Tibial nerve (tissue), 3 donors: Measurements from ENCODE around the gene ARHGAP23.

Source experiments
- POLR2A ChIP-seq, 2 donors: fragments of 450-650 bp; IDR thresholded peaks; one replicate each; pipeline ENCODE4 v1.6.1; 2017; ENCODE audit warnings: antibody characterized with exemption in 2 of 2, mild to moderate bottlenecking in 2 of 2, moderate library complexity in 2 of 2
- TF ChIP-seq, protein P1 (sequence below), 5 experiments: fragments of 200-600 bp in 3 of 5; fragments of 450-650 bp in 2 of 5; sonication (generic) in 3 of 5; IDR thresholded peaks; one replicate each; pipeline ENCODE4 v1.5.1; 2016 to 2019; ENCODE audit warnings: antibody characterized with exemption in 5 of 5, mild to moderate bottlenecking in 3 of 5, moderate library complexity in 2 of 5

DNA sequence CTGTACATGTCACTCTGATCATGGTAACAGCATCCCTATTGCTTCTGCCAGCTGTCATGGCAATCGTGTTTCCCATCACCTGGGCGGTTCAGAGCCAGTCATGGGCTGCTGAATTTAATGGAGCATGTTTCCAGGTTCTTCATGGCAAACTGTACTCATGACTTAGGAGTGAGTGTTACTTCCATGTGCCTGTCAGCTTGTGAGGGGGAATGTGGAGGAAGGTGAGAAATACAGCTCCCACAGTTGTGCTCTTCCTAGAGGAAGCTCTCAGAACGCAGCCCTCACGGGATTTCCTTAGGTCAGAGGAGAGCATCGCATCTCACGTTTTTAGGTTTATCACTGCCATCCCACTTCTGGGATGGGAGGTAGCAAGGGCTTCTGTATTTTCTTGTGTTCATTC lies 28.0 kb upstream of the ARHGAP23 start:
- no peak for TF ChIP-seq POLR2A (IDR thresholded peaks at IDR 0.05)
- TF ChIP-seq, protein P1, sequence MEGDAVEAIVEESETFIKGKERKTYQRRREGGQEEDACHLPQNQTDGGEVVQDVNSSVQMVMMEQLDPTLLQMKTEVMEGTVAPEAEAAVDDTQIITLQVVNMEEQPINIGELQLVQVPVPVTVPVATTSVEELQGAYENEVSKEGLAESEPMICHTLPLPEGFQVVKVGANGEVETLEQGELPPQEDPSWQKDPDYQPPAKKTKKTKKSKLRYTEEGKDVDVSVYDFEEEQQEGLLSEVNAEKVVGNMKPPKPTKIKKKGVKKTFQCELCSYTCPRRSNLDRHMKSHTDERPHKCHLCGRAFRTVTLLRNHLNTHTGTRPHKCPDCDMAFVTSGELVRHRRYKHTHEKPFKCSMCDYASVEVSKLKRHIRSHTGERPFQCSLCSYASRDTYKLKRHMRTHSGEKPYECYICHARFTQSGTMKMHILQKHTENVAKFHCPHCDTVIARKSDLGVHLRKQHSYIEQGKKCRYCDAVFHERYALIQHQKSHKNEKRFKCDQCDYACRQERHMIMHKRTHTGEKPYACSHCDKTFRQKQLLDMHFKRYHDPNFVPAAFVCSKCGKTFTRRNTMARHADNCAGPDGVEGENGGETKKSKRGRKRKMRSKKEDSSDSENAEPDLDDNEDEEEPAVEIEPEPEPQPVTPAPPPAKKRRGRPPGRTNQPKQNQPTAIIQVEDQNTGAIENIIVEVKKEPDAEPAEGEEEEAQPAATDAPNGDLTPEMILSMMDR (IDR thresholded peaks at IDR 0.05) = no peak
